HG03520 (cell line): Measurements from ENCODE around the gene AVPI1.

Source experiments
- ATAC-seq: cut with Tn5 transposase; IDR thresholded peaks from one replicate; pipeline ENCODE4 v1.9.1; 2021; ENCODE audit warnings: mild to moderate bottlenecking, moderate library complexity; ENCODE audit not compliant: unreplicated experiment

AVPI1 gene, protein sequence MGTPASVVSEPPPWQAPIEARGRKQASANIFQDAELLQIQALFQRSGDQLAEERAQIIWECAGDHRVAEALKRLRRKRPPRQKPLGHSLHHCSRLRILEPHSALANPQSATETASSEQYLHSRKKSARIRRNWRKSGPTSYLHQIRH

DNA sequence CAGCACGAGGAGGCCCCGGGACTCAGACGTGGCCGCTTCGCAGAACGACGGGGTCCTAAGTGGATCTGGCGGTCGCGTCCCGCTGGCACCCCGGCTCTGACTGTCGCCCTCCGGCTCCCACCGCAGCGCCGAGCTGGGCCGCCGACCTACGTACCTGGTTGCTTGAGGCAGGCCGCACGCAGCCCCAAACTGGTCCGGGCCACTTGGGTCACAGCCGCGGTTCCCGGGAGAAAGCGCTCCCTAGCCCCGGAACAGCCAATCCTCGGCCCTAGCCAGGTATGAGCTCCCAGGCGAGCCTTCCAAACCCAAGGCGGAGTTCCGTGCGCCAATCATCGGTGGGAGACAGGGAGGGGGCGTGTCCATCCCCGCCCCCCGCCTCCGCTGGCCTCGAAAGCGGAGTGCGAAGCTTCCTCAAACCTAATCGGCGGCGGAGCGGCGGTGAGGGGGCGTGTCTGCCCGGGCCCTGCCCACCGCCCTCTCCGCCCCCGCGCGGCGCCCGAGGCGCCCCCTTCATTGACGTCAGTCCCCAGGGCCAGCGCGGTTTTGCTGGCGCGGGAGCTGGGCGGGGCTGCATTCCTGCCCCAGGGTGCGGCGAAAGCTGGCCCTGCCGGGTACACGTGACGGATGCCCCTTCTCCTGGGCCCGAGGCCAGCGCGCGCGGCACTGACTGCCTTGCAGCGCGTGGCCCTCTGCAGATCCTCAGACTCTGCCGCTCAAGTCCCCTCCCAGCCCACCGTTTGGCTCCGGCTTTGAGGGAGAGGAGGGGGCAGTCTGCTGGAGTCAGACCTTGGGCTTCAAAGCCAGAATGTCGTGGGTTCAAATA is at the start of gene AVPI1:
Gene AVPI1, minus strand, starts transcription at position 280 of the 823 bp plus-strand sequence. CDS start 7,336 bp downstream, outside the sequence.
- ATAC-seq, result peak; percentile 88

DNA sequence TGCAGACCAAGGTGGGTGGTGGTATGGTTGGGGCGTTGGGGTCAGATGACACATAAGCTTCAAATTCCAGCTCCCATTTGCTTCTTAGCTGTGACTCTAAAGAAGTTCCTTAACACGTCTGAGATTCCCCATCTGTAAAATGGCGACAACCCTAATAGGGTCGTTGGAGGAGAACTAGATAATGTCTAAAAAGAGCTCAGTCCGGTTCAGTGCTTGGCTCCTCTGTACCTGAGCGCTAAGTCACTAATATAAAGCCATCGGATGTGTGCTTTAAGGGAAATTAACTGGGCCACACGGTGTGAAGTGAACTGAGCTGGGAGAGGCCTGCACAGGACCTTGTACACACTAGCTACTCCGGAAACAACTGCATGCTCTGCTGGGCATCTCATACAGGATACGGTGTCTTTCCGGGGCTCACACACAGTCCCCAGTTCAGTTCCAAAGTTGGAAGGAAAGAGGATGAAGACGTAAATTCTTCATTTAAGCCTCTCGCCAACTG is 49.4 kb upstream of the AVPI1 start:
- ATAC-seq, result peak; percentile 42

- no peak for ATAC-seq
Measured at GRCh38 chr10:97734021-97734420, 47.0 kb upstream of the AVPI1 start.

DNA sequence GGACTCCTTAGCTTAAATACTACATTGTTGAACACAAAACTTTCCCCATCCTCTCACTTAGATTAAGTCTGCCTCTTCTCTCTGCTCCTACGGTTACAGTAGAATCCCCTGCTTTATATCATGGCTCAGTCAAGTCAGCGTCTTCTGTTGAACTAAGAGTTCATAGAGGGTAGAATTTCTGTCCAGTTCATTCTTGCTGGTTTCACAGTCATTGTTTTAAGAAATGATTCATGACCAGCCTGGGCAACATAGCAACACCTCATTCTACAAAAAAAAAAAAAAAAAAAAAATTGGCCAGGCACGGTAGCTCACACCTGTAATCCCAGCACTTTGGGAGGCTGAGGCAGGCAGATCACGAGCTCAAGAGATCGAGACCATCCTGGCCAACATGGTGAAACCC is 46.2 kb upstream of the AVPI1 start:
- no peak for ATAC-seq

DNA sequence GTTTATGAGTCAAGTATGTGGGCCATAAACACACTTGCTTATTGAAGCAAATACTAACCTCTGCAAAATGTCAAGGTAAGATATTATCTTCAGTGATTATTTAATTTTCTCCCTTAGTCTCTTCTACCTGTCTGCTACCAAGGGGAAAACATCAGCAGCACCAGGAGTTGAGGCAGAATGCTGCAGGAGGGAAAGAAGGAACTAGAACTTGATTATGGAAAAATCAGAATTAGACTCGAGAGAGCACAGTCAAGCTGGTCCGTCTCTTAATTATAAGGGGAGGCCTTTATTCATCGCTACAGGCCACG is 45.0 kb upstream of the AVPI1 start:
- ATAC-seq, result no peak

GRCh38 chr10:97731346-97732051 is 44.5 kb upstream of the AVPI1 start:
- no peak for ATAC-seq

GRCh38 chr10:97729014-97729413 is 42.0 kb upstream of the AVPI1 start:
- ATAC-seq, result no peak

DNA sequence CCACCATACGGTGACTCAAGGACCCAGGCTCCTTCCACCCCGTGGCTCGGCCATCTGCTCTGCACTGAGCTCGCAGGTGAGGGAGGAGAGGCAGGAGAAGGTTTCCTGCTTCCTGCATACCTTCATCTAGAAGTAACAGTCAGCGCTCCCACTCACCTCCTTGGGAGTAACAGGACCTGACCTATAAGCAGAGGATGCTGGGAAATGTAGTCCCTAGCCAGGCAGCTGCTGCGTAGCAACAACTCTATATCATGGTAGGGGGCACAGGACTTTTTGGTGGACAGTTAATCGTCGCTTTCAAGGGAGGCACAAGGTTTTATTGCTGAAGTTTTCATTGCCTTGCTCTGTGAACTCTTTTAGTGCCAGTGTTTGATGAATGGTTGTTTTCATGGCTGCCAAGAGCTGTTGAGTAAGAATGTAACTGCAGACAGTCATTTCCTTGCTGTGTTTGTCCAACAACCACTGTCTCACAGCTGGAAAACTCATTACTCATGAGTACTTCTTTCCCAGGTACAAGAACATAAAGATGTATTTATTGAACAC is 39.7 kb upstream of the AVPI1 start:
- ATAC-seq, result no peak

DNA sequence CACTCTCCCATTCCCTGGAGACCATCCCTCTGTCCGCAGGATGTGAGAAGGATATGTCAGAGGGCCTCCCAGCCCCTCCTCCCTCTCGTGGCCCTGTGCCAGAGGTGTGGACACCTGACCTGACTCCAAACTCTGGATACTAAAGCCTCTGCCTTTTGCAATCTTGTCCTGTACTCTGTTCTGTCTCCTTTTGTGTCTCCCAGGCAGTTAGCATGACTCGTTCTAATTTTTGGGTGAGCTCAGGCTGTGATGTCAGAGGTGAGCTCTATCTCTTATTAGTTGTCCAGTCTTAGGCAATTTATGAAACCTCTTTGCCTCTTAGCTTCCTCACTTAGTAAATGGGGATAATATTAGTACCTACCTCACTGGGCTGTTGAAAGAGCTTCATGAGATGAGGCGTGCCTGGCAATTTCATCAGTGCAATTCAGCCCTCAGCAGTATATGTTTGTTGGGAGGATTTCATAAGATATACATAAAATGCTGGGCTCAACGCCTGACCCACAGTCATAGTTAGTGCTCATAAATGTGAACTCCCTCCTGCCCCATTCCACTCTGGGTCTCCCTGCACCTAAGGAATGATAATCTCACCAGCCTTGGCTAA is 37.4 kb upstream of the AVPI1 start:
- ATAC-seq, result no peak

GRCh38 chr10:97723001-97723400 is 36.0 kb upstream of the AVPI1 start:
- ATAC-seq, result no peak

DNA sequence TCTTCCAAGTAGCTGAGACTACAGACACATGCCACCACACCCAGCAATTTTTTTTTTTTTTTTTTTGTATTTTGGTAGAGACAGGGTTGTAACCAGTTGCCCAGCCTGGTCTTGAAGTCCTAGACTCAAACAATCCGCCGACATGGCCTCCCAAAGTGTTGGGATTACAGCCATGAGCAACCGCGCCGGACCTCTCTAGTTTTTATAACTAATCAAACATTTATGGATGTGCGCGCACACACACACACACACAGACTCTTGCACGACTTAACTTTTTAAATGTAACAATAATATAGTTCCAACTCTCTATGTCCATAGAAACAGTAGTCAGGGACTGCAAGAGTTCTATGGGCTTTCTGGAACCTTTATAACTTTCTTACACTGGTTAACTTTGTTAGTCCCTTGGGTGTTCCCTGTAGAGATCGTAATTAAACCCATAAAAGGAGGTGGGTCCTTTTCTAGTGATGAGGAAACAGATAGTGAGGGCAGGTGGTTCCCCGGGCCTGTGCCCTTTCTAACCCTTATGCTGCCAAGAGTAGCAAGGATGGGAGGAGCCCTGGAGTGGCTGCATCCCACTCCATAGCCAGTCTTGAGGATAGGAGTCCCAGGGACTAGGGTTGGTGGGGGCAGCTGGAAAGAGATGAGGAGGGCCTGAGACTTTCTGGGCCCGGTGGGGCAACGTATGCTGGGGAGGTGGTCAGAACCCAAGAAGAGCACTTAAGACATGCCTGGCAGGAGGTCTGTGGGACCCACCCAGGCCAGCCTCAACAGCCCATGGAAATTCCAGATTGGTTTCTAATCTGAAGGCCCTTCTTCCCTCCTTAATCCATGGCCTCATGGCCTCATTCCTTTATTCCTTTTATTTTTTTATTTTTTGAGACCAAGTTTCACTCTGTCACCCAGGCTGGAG is 35.1 kb upstream of the AVPI1 start:
- ATAC-seq, result no peak

DNA sequence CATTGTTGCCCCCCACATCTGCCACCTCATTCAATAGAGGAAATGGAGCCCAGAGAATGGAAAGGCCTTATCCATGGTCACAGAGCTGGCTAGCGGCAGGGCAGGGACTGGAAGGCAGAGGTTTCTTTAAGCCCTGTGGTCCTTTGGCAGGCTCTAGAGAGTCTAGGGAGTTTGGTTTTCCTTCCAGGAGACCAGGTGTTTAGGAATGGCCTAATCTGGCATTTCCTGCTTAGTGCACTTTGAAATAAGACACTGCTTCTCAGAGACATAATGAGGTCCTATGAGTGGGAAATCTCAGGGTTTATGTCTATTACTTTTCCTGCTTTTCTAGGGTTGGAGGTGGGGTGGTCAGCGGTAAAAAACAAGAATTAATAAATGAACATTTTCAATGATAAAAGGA is 32.6 kb upstream of the AVPI1 start:
- ATAC-seq, result no peak

DNA sequence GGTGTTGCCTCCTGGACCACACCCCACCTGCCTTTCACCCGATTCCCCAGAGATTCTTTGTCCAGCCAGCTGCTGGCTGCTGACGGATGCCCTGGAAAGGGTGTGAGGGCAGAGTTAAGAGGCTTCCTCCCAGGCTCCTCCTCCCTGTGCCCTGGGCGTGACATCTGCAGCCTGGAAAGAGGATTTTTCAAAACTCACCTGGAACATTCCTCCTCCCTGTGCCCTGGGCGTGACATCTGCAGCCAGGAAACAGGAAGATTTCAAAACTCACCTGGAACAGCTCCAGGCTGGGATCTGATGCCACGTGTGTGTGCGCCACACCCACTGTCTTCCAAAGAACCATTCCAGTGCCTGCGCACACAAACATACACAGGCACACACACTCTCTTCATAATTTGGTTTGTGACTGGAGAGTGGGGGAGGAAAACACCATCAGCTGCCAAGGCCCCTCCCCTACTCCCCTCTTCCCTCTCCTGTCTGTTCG is 31.7 kb upstream of the AVPI1 start:
- ATAC-seq, result no peak

GRCh38 chr10:97718178-97718577 is 31.1 kb upstream of the AVPI1 start:
- ATAC-seq, result no peak

- no peak for ATAC-seq
Measured at GRCh38 chr10:97717627-97718026, 30.6 kb upstream of the AVPI1 start.

- ATAC-seq, result no peak
Measured at GRCh38 chr10:97715259-97715874, 28.3 kb upstream of the AVPI1 start.

DNA sequence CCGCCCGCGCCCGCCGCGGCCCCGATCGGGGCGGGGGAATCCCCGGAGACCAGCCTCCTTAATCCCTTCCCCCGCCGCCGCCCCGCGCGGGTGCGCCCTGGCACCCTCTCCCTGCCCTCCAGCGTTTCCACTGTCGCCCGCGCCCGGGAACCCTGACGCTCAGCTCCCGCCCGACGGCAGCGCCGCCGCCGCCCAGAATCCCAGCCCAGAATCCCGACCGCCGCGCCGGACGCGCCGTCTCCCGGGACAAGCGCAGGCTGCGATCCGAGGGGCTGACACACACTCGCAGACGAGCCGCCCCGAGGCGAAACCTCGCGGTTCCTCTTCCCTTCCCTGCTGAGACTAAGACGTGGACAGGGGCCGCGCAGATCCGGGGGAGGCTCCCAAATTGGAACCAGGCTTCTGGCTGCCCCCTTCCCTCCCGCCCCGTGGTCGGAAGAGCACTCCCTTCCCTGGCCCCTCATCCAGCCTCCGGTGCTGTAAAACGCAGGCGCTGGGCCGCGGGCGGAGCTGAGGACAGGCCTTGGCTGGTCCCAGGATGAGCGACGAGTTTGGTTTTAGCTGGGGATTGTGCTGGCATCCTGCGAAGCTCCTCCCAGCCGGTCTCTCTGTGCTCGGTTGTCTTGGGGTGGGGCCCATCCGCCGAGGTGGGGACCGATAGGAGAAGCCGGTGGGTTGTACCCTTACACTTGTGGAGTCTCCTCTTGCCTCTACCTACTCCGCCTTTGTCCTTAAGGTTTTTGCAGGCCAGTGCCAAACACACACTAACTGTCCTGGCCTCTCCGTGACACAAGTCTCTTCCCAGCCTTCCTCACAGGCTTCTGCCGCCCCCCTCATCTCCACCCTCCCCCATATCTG is 27.6 kb upstream of the AVPI1 start:
- peak; percentile 35 for ATAC-seq

GRCh38 chr10:97713826-97714400 is 26.9 kb upstream of the AVPI1 start:
- peak; percentile 50 for ATAC-seq
